Caki2 (cell line): ENCODE results near the gene TJP2. TPM values are rescaled to one million over a fixed set of nuclear protein-coding genes. Genes with fewer than 3 reads are reported as not detected.
"Not testable (repeated sequence)": the region's sequence is repeated elsewhere in the genome, so short reads cannot be mapped to it uniquely, and the experiment has no call there.

ENCODE experiments used
- DNase-seq: peaks from one replicate; pipeline ENCODE4 v3.0.0-alpha.2; 2015; ENCODE audit warnings: low read depth
- in situ Hi-C: cut with HindIII; loops from 2 replicates; pipeline ENCODE4 v1.10.0; 2016; ENCODE audit warnings: low sequenced_read_pairs, low pct_unique_long_range_greater_than_20kb, mixed read lengths
- total RNA-seq: library from RNA; depleted of rRNA; stranded (reverse); fragments of >200 nt; shearing (Covaris generic); gene quantifications from 2 replicates; pipeline ENCODE4 v1.2.3, GENCODE V29; 2014; ENCODE audit warnings: low replicate concordance; rRNA removed

Gene TJP2
- total RNA-seq, 1 experiment from 2014 or later, result 33.9 TPM

GRCh38 chr9:69299826-69300225 lies 125.7 kb downstream of the TJP2 start:
- in situ Hi-C loops, result no loop called here
- no peak for DNase-seq

- in situ Hi-C loops, result no loop called here
- no peak for DNase-seq
Measured at GRCh38 chr9:69303331-69303730, 129.3 kb downstream of the TJP2 start.

- in situ Hi-C loops, DNase-seq: not testable (repeated sequence)
Measured at GRCh38 chr9:69306895-69307445, 132.9 kb downstream of the TJP2 start.

GRCh38 chr9:69307446-69308205 lies 133.5 kb downstream of the TJP2 start:
- in situ Hi-C loops, result no loop called here
- DNase-seq, result no peak

GRCh38 chr9:69308206-69308931 lies 134.3 kb downstream of the TJP2 start:
- no peak for DNase-seq
- in situ Hi-C loops, result no loop called here

- in situ Hi-C loops, result no loop called here
- no peak for DNase-seq
Measured at GRCh38 chr9:69313175-69313574, 139.1 kb downstream of the TJP2 start.

- DNase-seq, result no peak
- in situ Hi-C loops, result no loop called here
Measured at GRCh38 chr9:69314547-69314946, 140.5 kb downstream of the TJP2 start.

GRCh38 chr9:69317081-69317480 lies 143.0 kb downstream of the TJP2 start:
- in situ Hi-C loops, result no loop called here
- DNase-seq, result no peak

- in situ Hi-C loops, result no loop called here
- no peak for DNase-seq
Measured at GRCh38 chr9:69317894-69318293, 143.8 kb downstream of the TJP2 start.

GRCh38 chr9:69319324-69320025 lies 145.4 kb downstream of the TJP2 start:
- no peak for DNase-seq
- in situ Hi-C loops, result no loop called here

- no peak for DNase-seq
- in situ Hi-C loops, result no loop called here
Measured at GRCh38 chr9:69322256-69322655, 148.2 kb downstream of the TJP2 start.

- in situ Hi-C loops, result no loop called here
- DNase-seq, result no peak
Measured at GRCh38 chr9:69323861-69324260, 149.8 kb downstream of the TJP2 start.

Other genes with a start within 250 kb of the TJP2 start
- gene PRKACG, start 160.2 kb upstream of the TJP2 start, total RNA-seq, result not detected in 2 replicates
- 2.8 and 16.3 TPM in 2 replicates for gene FXN, start 138.5 kb upstream of the TJP2 start, total RNA-seq
- not detected in 2 replicates for gene ENTREP1, start 150.9 kb downstream of the TJP2 start, total RNA-seq